Suprapubic skin (tissue), 4 donors: ENCODE data around the gene CDC25B.

Source experiments
- CTCF ChIP-seq, 2 donors: fragments of 200-600 bp in 1 of 2; fragments of 450-650 bp in 1 of 2; sonication (generic) in 1 of 2; IDR thresholded peaks; one replicate each; pipeline ENCODE4 v1.5.1; 2016 to 2019; ENCODE audit warnings: antibody characterized with exemption in 2 of 2, mild to moderate bottlenecking in 1 of 2, moderate library complexity in 1 of 2
- EP300 ChIP-seq: sonication (generic); formaldehyde crosslinking; IDR thresholded peaks from one replicate; pipeline ENCODE4 v1.6.1; 2017; ENCODE audit warnings: antibody characterized with exemption
- POLR2A ChIP-seq, 2 donors: fragments of 450-650 bp; IDR thresholded peaks; one replicate each; pipeline ENCODE4 v1.6.1; 2017; ENCODE audit warnings: antibody characterized with exemption in 2 of 2, mild to moderate bottlenecking in 2 of 2, moderate library complexity in 2 of 2
- POLR2AphosphoS5 ChIP-seq, 3 donors: sonication (generic); formaldehyde crosslinking; IDR thresholded peaks; one replicate each; pipeline ENCODE4 v1.6.1; 2017; ENCODE audit warnings: antibody characterized with exemption in 3 of 3

- TF ChIP-seq CTCF (IDR thresholded peaks at IDR 0.05), result no peak
- TF ChIP-seq POLR2A (IDR thresholded peaks at IDR 0.05), result no peak
- no peak for TF ChIP-seq EP300
- TF ChIP-seq POLR2AphosphoS5 (IDR thresholded peaks at IDR 0.05), result no peak
These were observed 31.5 kb upstream of the CDC25B start for GRCh38 chr20:3764659-3765058.
